GM10847 (cell line): ENCODE measurements around the gene GPR132.

Source experiments
- POLR2A ChIP-seq: IDR thresholded peaks from 2 replicates; pipeline ENCODE4 v1.6.1; 2011; ENCODE audit not compliant: insufficient read length; ENCODE audit errors: extremely low read depth

GPR132 gene

GRCh38 chr14:105072381-105072861, 7.2 kb upstream of the GPR132 start:
- no peak for TF ChIP-seq POLR2A

DNA sequence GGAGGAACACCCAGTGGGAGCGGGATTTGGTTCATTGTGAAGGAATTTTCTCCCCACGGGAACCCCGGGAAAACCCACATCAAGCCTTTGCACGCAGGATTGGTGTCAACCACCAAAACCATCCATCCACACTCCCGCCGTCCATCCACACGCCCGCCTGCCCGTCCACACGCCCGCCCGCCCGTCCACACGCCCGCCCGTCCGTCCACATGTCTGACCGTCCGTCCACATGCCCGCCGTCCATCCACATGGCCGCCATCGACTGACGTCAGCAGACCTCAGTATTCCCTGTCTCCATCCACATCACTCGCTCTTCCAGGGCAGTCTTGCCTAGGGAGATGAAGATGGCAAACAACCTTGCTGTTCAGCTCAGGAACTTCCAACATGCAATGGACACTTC, 6.7 kb upstream of the GPR132 start:
- TF ChIP-seq POLR2A: no peak

DNA sequence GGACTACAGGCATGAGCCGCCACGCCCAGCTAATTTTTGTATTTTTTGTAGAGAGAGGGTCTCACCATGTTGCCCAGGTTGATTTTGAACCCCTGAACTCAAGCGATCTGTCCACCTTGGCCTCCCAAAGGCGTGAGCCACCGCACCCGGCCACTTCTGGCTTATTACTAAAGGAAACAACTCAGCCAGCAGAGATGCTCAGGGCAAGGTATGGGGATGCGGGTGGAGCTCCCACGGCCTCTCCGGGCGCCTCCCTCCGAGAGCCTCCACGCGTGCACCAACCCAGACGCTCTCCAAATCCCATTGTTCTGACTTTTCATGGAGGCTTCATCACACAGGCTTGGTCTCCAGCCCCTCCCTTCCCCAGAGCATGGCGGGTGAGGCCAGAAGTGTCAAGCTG, 6.1 kb upstream of the GPR132 start:
- no peak for TF ChIP-seq POLR2A

- TF ChIP-seq POLR2A: no peak
Observed at GRCh38 chr14:105070760-105071137, 5.5 kb upstream of the GPR132 start.

GRCh38 chr14:105069871-105070759, 4.9 kb upstream of the GPR132 start:
- peak; percentile 18 for TF ChIP-seq POLR2A

GRCh38 chr14:105069522-105069870, 4.3 kb upstream of the GPR132 start:
- TF ChIP-seq POLR2A: no peak

DNA sequence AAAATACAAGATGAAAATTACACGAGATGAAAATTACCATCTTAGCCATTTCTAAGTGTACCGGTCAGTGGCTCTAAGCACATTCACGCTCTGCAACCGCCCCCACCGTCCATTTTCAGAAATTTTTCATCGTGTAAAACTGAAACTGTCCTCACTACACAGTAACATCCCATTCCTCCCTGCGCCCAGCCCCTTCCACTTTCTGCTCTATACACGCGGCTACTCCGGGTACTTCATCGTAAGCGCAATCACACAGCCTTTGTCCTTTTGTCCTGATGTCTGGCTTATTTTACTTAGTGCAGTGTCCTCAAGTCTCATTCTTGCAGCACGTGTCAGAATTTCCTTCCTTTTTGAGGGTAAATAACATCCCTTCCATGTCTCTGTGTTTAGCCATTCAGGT, 3.6 kb upstream of the GPR132 start:
- no peak for TF ChIP-seq POLR2A

- TF ChIP-seq POLR2A: no peak
Observed at GRCh38 chr14:105067969-105068301, 2.7 kb upstream of the GPR132 start.

GRCh38 chr14:105067140-105067968, 2.1 kb upstream of the GPR132 start:
- peak; percentile 27 for TF ChIP-seq POLR2A

GRCh38 chr14:105066240-105067071, 1.2 kb upstream of the GPR132 start:
- no peak for TF ChIP-seq POLR2A

- TF ChIP-seq POLR2A: no peak
Observed at GRCh38 chr14:105064721-105065143, 498 bp downstream of the GPR132 start.

GRCh38 chr14:105064001-105064400, 1.2 kb downstream of the GPR132 start:
- TF ChIP-seq POLR2A: no peak

- TF ChIP-seq POLR2A: no peak
Observed at GRCh38 chr14:105063056-105063455, 2.2 kb downstream of the GPR132 start.

GRCh38 chr14:105062048-105062433, 3.2 kb downstream of the GPR132 start:
- TF ChIP-seq POLR2A: no peak

GRCh38 chr14:105061428-105062047, 3.7 kb downstream of the GPR132 start:
- no peak for TF ChIP-seq POLR2A

- TF ChIP-seq POLR2A: no peak
Observed at GRCh38 chr14:105060751-105061427, 4.3 kb downstream of the GPR132 start.
